Lung (tissue), 12 donors: ENCODE results near the gene COLEC11. TPM values are rescaled to one million over a fixed set of nuclear protein-coding genes. Genes with fewer than 3 reads are reported as not detected.

Experiments
- ATAC-seq: fragments of 200-7000 bp; cut with Tn5 transposase; one replicate; pipeline ENCODE4 v1.9.1; 2020; ENCODE audit warnings: moderate number of reproducible peaks; ENCODE audit not compliant: insufficient read depth, low FRiP score
- DNase-seq, 3 donors: peaks; one replicate each; pipeline ENCODE4 v3.0.0-alpha.2; 2013 to 2017
- H3K27ac ChIP-seq, 2 donors: one replicate each; pipeline ENCODE4 v1.5.1; 2013; ENCODE audit warnings: mild to moderate bottlenecking in 2 of 2, moderate library complexity in 2 of 2, control low read depth in 1 of 2, inconsistent platforms in 1 of 2, low read depth in 1 of 2, low read length in 1 of 2
- H3K27me3 ChIP-seq, 3 donors: one replicate each; pipeline ENCODE4 v1.5.1; 2013; ENCODE audit warnings: low read length in 2 of 3; ENCODE audit not compliant: control insufficient read depth in 3 of 3, insufficient read depth in 3 of 3
- H3K36me3 ChIP-seq, 4 donors: one replicate each; pipeline ENCODE4 v1.5.1; 2013; ENCODE audit warnings: low read length in 4 of 4, mild to moderate bottlenecking in 1 of 4, moderate library complexity in 1 of 4; ENCODE audit not compliant: control insufficient read depth in 4 of 4, insufficient read depth in 4 of 4
- H3K4me1 ChIP-seq, 5 donors: one replicate each; pipeline ENCODE4 v1.5.1; 2013; ENCODE audit warnings: low read length in 5 of 5, mild to moderate bottlenecking in 2 of 5, moderate library complexity in 1 of 5; ENCODE audit not compliant: control insufficient read depth in 5 of 5, insufficient read depth in 5 of 5
- H3K4me3 ChIP-seq: one replicate; pipeline ENCODE4 v1.5.1; 2013; ENCODE audit warnings: mild to moderate bottlenecking, control low read depth, moderate library complexity
- H3K9ac ChIP-seq, 2 donors: one replicate each; pipeline ENCODE4 v1.5.1; 2013; ENCODE audit warnings: low read length in 2 of 2, control low read depth in 1 of 2; ENCODE audit not compliant: insufficient read depth in 1 of 2
- H3K9me3 ChIP-seq, 4 donors: one replicate each; pipeline ENCODE4 v1.5.1; 2013; ENCODE audit warnings: low read length in 3 of 4, mild to moderate bottlenecking in 1 of 4, moderate library complexity in 1 of 4; ENCODE audit not compliant: control insufficient read depth in 4 of 4, insufficient read depth in 3 of 4
- WGBS, 2 donors: extraction: QIAGEN DNeasy Blood & Tissue Kit; methylation state at CpG; one replicate each; pipeline ENCODE4 v1.1.7; 2013; 5-methylcytosine and 5-hydroxymethylcytosine counted together
- polyA plus RNA-seq, 2 donors: library from polyadenylated mRNA; stranded (reverse); fragments of 200-250 nt; gene quantifications; one replicate each; pipeline ENCODE4 v1.2.1, GENCODE V29; 2013
- total RNA-seq, 2 donors: library from RNA; depleted of rRNA in 1 of 2; stranded (reverse); fragments of >200 nt in 1 of 2; gene quantifications; one replicate each; pipeline ENCODE4 v1.2.1, GENCODE V29; 2014 to 2021
- TF ChIP-seq, protein P1 (sequence below): IDR thresholded peaks from 2 replicates; pipeline ENCODE4 v1.5.1; 2012; ENCODE audit warnings: mild to moderate bottlenecking; ENCODE audit errors: control extremely low read depth, extremely low read depth
- donor health status: control.
- donor health status: control.
- donor health status: Bipolar disorder and iron deficiency.
- donor health status: healthy.
- donor health status: DM: yes; HTN: yes; CAD: no.

The COLEC11 gene
- total and polyA plus RNA-seq, 4 donors = 0.71 to 3.7 (median 1.9) TPM

DNA sequence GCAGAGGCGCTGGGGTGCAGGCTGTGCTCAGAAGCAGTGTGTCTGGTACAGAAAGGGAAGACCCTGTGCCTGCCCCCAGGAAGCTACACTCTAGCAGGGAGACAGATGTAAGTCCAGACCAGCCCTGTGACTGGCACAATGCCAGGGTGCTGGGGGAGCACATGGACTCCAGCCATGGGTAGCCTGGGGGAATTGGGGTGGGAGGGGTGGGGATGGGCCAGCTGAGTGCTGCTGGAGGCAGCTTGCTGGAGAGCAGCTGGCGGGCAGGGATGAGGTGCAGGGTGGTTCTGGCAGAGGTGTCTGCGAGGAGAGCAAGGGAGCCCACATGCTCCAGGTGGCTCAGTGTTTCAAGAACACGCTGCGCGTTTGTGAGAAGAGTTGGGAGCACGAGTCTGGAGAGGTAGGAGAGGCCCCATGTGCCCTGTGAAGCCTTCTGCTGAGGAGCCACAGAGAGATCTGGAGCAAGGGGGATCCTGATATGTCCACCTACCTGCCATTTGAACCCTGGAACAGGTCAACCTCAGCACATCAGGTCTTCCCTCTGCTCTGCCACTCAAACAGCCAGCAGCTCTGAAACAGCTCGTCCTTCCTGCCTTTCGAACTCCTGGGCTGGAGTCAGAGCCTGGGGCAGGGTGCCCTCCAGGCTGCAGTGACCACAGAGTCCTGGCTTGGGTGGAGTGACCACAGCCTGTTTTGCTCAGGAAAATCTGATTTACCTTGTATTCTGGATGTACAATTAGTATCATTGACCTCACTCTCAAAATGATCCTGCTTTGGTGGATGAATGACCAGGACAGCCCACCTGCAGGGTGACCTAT, 78.2 kb downstream of the COLEC11 start:
- WGBS, 2 donors = 83 to 90% methylated on average over 9 of the region's 9 CpGs
- DNase-seq = no peak
- no peak overlapping the region for H3K27ac ChIP-seq
- H3K9me3 ChIP-seq = peaks cover 0 to 2% (median 0%) of the 10 kb centered on the region in 4 donors
- H3K27me3 ChIP-seq = peaks cover 0 to 3% (median 0%) of the 10 kb centered on the region in 3 donors
- no peak overlapping the region for H3K4me3 ChIP-seq
- ATAC-seq = no peak
- no peak overlapping the region for H3K9ac ChIP-seq
- no peaks in the 10 kb centered on the region for H3K36me3 ChIP-seq
- H3K4me1 ChIP-seq = peaks cover 0 to 1% (median 0%) of the 10 kb centered on the region in 5 donors
- TF ChIP-seq, protein P1, sequence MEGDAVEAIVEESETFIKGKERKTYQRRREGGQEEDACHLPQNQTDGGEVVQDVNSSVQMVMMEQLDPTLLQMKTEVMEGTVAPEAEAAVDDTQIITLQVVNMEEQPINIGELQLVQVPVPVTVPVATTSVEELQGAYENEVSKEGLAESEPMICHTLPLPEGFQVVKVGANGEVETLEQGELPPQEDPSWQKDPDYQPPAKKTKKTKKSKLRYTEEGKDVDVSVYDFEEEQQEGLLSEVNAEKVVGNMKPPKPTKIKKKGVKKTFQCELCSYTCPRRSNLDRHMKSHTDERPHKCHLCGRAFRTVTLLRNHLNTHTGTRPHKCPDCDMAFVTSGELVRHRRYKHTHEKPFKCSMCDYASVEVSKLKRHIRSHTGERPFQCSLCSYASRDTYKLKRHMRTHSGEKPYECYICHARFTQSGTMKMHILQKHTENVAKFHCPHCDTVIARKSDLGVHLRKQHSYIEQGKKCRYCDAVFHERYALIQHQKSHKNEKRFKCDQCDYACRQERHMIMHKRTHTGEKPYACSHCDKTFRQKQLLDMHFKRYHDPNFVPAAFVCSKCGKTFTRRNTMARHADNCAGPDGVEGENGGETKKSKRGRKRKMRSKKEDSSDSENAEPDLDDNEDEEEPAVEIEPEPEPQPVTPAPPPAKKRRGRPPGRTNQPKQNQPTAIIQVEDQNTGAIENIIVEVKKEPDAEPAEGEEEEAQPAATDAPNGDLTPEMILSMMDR = no peak

DNA sequence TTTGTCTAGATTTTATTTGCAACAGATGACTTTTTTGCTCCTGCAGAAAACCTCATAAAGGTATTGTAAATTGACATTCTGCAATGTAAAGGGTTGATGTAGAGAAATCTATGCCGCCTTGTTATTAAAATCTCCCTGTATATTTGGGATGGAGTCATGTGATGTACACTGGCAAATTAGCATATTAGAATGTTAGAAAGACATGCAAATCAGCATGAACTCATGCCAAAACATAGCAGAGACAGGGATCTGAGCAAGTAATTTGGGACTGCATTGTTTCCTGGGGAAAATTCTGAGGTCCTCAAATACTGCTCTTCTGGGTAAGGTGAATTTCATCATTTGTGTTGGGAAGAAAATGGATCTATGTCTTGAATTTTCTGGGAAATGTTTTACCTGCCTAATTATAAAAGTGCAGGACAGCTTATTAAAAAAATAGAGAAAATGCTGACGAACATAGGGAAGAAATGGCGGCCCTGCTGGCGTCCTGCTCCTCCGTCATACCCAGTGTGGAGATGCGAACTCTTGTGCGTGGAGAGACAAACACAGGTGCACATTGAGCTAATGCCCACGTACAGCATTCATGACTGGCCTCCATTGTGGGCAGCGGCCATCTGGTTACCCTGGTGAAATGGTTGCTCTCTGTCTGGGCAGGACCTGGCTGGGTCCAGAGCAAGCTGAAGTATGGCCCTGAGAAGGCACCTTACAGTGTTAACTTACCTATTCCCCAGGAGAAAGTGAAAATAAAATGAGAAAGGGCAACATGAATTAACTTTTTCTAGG, 79.3 kb downstream of the COLEC11 start:
- no peak for DNase-seq

DNA sequence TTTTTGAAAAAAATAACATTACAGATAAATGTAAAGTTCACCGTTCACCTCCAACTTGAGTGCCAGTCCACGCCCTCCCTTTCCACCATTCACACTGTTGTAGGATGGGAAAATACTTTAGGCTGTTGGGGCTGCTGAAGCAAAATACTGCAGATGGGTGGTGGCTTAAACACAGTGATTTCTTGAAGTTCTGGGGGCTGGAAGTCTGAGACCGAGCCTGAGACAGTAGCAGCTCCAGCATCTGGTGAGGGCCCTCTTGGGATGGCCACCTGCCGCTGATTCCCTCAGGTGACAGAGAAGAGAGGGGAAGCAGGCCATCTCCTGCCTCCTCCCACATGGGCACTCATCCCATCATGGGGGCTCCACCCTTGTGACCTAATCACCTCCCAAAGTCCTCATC, 80.8 kb downstream of the COLEC11 start:
- WGBS, 2 donors = 94 to 96% methylated on average over 4 of the region's 4 CpGs
- Histone ChIP-seq H3K27me3 (no peaks in the 10 kb centered on the region), H3K4me3 (no peak overlapping the region), H3K9me3 (peaks cover 0 to 2% (median 0%) of the 10 kb centered on the region in 4 donors), H3K9ac (no peak overlapping the region), H3K4me1 (peaks cover 0 to 1% (median 0%) of the 10 kb centered on the region in 5 donors), H3K27ac (no peak overlapping the region), H3K36me3 (no peaks in the 10 kb centered on the region)
- no peak for DNase-seq
- TF ChIP-seq, protein P1 = no peak
- no peak for ATAC-seq

More for the DNA sequence above, 79.3 kb downstream of the COLEC11 start:
- Histone ChIP-seq H3K4me3 (no peak overlapping the region), H3K27ac (no peak overlapping the region), H3K9me3 (peaks cover 0 to 2% (median 0%) of the 10 kb centered on the region in 4 donors), H3K27me3 (no peaks in the 10 kb centered on the region), H3K9ac (no peak overlapping the region), H3K36me3 (no peaks in the 10 kb centered on the region), H3K4me1 (peaks cover 0 to 1% (median 0%) of the 10 kb centered on the region in 5 donors)
- TF ChIP-seq, protein P1 = no peak
- ATAC-seq = no peak
- WGBS, 2 donors = 90 to 92% methylated on average over 9 of the region's 9 CpGs
